ENCODE data around the gene SORCS2.

SORCS2 gene

DNA sequence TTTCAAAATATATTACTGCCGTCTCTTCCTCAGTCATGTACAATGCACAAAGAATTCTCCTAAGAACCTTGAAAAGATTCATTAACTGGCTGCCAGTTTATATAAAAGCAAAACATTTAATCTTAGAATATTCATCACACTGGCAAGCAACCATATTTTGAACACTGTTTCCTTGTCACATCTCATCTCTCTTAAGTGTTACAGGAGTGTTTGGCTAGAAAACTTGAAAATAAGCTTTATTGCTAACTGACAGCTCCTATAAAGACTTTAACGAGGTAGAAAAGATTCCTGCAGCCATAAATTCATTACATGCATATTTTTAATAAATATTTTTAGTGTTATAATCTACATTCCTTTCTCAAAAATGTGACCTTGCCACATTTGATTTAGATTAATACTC is 597.7 kb downstream of the SORCS2 start:
- DNase-seq (ENCODE audit: low read depth, low spot score) = no peak

- no peak for DNase-seq (ENCODE audit: low read depth, low spot score)
Measured at GRCh38 chr4:7790999-7791398, 598.7 kb downstream of the SORCS2 start.

Data from iPS DF 19.7 (cell line).